K562 (cell line): Measurements from ENCODE around the gene SLFN14. TPM values are rescaled to one million over a fixed set of nuclear protein-coding genes. Genes with fewer than 3 reads are reported as not detected.

Experiments used
- ARID2 ChIP-seq: fragments of 450-650 bp; IDR thresholded peaks from 2 replicates; pipeline ENCODE4 v1.6.1; 2017; ENCODE audit warnings: antibody characterized with exemption, mild to moderate bottlenecking
- COPS2 ChIP-seq: fragments of 450-650 bp; conservative IDR thresholded peaks from 2 replicates; pipeline ENCODE4 v1.6.1; 2016; ENCODE audit warnings: mild to moderate bottlenecking, moderate library complexity
- ELF2 ChIP-seq: fragments of 250-450 bp; sonication (Bioruptor Pico); IDR thresholded peaks from 2 replicates; pipeline ENCODE4 v1.5.0; 2021; ENCODE audit warnings: mild to moderate bottlenecking
- FOXJ2 ChIP-seq: fragments of 200-800 bp; sonication (Bioruptor generic); IDR thresholded peaks from 2 replicates; pipeline ENCODE4 v1.6.1; 2016; ENCODE audit warnings: missing genetic modification characterization, missing compliant biosample characterization
- MTA1 ChIP-seq: fragments of 450-650 bp; IDR thresholded peaks from 2 replicates; pipeline ENCODE4 v1.6.1; 2017; ENCODE audit warnings: borderline replicate concordance
- NCOA2 ChIP-seq, 2 experiments: fragments of 450-650 bp; IDR thresholded peaks; 2 replicates each; pipeline ENCODE4 v1.6.1; 2018; ENCODE audit warnings: mild to moderate bottlenecking in 2 of 2, moderate library complexity in 1 of 2; ENCODE audit not compliant: partially characterized antibody in 2 of 2
- NFXL1 ChIP-seq: fragments of 450-650 bp; formaldehyde crosslinking; IDR thresholded peaks from 2 replicates; pipeline ENCODE4 v1.4.0; 2021; ENCODE audit warnings: mild to moderate bottlenecking
- PHF21A ChIP-seq: fragments of 450-650 bp; IDR thresholded peaks from 2 replicates; pipeline ENCODE4 v1.6.1; 2017; ENCODE audit warnings: low read depth, borderline replicate concordance
- SP2 ChIP-seq: IDR thresholded peaks from 2 replicates; pipeline ENCODE4 v1.6.1; 2011; ENCODE audit warnings: mild to moderate bottlenecking, low read depth, low read length, moderate library complexity; ENCODE audit not compliant: poor library complexity, severe bottlenecking; ENCODE audit errors: extremely low read depth
- ZKSCAN8 ChIP-seq: fragments of 200-800 bp; sonication (Bioruptor generic); IDR thresholded peaks from 2 replicates; pipeline ENCODE4 v1.6.1; 2016; ENCODE audit warnings: missing genetic modification characterization, missing compliant biosample characterization
- ZNF699 ChIP-seq: fragments of 250-450 bp; sonication (Bioruptor Pico); IDR thresholded peaks from 2 replicates; pipeline ENCODE4 v1.8.0; 2021; ENCODE audit warnings: mild to moderate bottlenecking, moderate library complexity; ENCODE audit not compliant: insufficient replicate concordance
- ZNF785 ChIP-seq: fragments of 250-450 bp; sonication (Bioruptor Pico); IDR thresholded peaks from 2 replicates; pipeline ENCODE4 v1.4.0; 2020; ENCODE audit warnings: mild to moderate bottlenecking
- polyA plus RNA-seq, 8 experiments: library from polyadenylated mRNA; depleted of rRNA in 4 of 8; stranded (reverse) in 5 of 8; unstranded in 3 of 8; fragments of >200 nt; fragmentation: Nextera tagmentation in 2 of 8; fragmentation: Illumina TruSeq in 1 of 8; extraction: Ambion mirVana in 2 of 8; extraction: Trizol in 1 of 8; gene quantifications; 2 replicates each; pipeline versions ENCODE4 v1.2.1 to v1.2.3, GENCODE V29; 2011 to 2014; ENCODE audit warnings: inconsistent platforms in 1 of 8, missing spikeins in 1 of 8
- total RNA-seq, 7 experiments: library from RNA; depleted of rRNA in 6 of 7; stranded (reverse); fragments of >200 nt in 6 of 7; fragmentation: Illumina TruSeq in 2 of 7; extraction: Trizol in 2 of 7; gene quantifications; 2 replicates each; pipeline versions ENCODE4 v1.2.1 to v1.2.3, GENCODE V29; 2011 to 2021; ENCODE audit warnings: low replicate concordance in 1 of 7
- TF ChIP-seq, protein P1 (sequence below): fragments of 250-450 bp; sonication (Bioruptor Pico); IDR thresholded peaks from 2 replicates; pipeline ENCODE4 v1.5.0; 2020; ENCODE audit warnings: mild to moderate bottlenecking, borderline replicate concordance
- TF ChIP-seq, protein P2 (sequence below): fragments of 150-350 bp; conservative IDR thresholded peaks from 2 replicates; pipeline ENCODE4 v1.6.1; 2014; ENCODE audit warnings: low read length

SLFN14 gene
- total and polyA plus RNA-seq, 9 of the 15 experiments (the other 6 are each of a cell fraction or from before 2014, with no cell fraction given), result 1.3 to 4.3 (median 3.1) TPM

- TF ChIP-seq, protein P1, sequence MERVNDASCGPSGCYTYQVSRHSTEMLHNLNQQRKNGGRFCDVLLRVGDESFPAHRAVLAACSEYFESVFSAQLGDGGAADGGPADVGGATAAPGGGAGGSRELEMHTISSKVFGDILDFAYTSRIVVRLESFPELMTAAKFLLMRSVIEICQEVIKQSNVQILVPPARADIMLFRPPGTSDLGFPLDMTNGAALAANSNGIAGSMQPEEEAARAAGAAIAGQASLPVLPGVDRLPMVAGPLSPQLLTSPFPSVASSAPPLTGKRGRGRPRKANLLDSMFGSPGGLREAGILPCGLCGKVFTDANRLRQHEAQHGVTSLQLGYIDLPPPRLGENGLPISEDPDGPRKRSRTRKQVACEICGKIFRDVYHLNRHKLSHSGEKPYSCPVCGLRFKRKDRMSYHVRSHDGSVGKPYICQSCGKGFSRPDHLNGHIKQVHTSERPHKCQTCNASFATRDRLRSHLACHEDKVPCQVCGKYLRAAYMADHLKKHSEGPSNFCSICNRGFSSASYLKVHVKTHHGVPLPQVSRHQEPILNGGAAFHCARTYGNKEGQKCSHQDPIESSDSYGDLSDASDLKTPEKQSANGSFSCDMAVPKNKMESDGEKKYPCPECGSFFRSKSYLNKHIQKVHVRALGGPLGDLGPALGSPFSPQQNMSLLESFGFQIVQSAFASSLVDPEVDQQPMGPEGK (CRISPR knock-in tag), result no peak
- TF ChIP-seq ZKSCAN8 (CRISPR knock-in tag) (0 out of 2 replicates have a peak, but pooled peaks have one; percentile 18), ELF2 (CRISPR knock-in tag) (peak; percentile 86), NCOA2 (IDR thresholded peaks at IDR 0.05; ENCODE audit: partially characterized antibody in 2 of 2) (peak in 1 of 2 experiments; percentile 37), ZNF785 (CRISPR knock-in tag) (no peak), SP2 (peak; percentile 21), ZNF699 (no peak), PHF21A (no peak), NFXL1 (CRISPR knock-in tag) (no peak), ARID2 (no peak), FOXJ2 (tag) (no peak), MTA1 (peak; percentile 100), COPS2 (no peak)
- TF ChIP-seq, protein P2, sequence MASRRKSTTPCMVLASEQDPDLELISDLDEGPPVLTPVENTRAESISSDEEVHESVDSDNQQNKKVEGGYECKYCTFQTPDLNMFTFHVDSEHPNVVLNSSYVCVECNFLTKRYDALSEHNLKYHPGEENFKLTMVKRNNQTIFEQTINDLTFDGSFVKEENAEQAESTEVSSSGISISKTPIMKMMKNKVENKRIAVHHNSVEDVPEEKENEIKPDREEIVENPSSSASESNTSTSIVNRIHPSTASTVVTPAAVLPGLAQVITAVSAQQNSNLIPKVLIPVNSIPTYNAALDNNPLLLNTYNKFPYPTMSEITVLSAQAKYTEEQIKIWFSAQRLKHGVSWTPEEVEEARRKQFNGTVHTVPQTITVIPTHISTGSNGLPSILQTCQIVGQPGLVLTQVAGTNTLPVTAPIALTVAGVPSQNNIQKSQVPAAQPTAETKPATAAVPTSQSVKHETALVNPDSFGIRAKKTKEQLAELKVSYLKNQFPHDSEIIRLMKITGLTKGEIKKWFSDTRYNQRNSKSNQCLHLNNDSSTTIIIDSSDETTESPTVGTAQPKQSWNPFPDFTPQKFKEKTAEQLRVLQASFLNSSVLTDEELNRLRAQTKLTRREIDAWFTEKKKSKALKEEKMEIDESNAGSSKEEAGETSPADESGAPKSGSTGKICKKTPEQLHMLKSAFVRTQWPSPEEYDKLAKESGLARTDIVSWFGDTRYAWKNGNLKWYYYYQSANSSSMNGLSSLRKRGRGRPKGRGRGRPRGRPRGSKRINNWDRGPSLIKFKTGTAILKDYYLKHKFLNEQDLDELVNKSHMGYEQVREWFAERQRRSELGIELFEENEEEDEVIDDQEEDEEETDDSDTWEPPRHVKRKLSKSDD, result peak; percentile 90; the same call in 1 of the 2 replicates
Measured at GRCh38 chr17:35587074-35587961, 26.7 kb upstream of the SLFN14 start, which contains the start of gene AP2B1 (continued).
